Ascending aorta (tissue), 2 donors: ENCODE data around the gene WDFY2. TPM values are rescaled to one million over a fixed set of nuclear protein-coding genes. Genes with fewer than 3 reads are reported as not detected.

Experiments
- DNase-seq, 2 donors: peaks; one replicate each; pipeline ENCODE4 v3.0.0-alpha.2; 2019; ENCODE audit warnings: low spot score in 2 of 2
- H3K27ac ChIP-seq, 2 donors: fragments of 200-600 bp; sonication (generic); one replicate each; pipeline ENCODE4 v1.5.1; 2016 to 2017; ENCODE audit warnings: mild to moderate bottlenecking in 1 of 2
- H3K27me3 ChIP-seq: fragments of 200-600 bp; sonication (generic); one replicate; pipeline ENCODE4 v1.5.1; 2017
- H3K36me3 ChIP-seq, 2 donors: fragments of 200-600 bp; sonication (generic); one replicate each; pipeline ENCODE4 v1.5.1; 2016
- H3K4me1 ChIP-seq, 2 donors: fragments of 200-600 bp; sonication (generic); one replicate each; pipeline ENCODE4 v1.5.1; 2016 to 2017; ENCODE audit warnings: mild to moderate bottlenecking in 1 of 2
- H3K4me3 ChIP-seq, 2 donors: fragments of 200-600 bp; sonication (generic); one replicate each; pipeline ENCODE4 v1.5.1; 2016 to 2017; ENCODE audit warnings: mild to moderate bottlenecking in 1 of 2
- H3K9me3 ChIP-seq, 2 donors: fragments of 200-600 bp; sonication (generic); one replicate each; pipeline ENCODE4 v1.5.1; 2016
- intact Hi-C: fragments of 100-400 bp; cut with DNase I; formaldehyde crosslinking; loops from one replicate; pipeline ENCODE4 v1.15.1; 2023
- total RNA-seq: library from RNA; depleted of rRNA; stranded (reverse); fragments of >200 nt; gene quantifications from one replicate; pipeline ENCODE4 v1.1.0, GENCODE V29; 2016
- TF ChIP-seq, protein P1 (sequence below), 3 experiments: fragments of 200-600 bp in 2 of 3; fragments of 450-650 bp in 1 of 3; sonication (generic) in 2 of 3; IDR thresholded peaks; one replicate each; pipeline ENCODE4 v1.5.1; 2016 to 2019; ENCODE audit warnings: antibody characterized with exemption in 3 of 3, mild to moderate bottlenecking in 1 of 3, moderate library complexity in 1 of 3

WDFY2 gene
- total RNA-seq, 1 donor from 2014 or later = 6.1 TPM

DNA sequence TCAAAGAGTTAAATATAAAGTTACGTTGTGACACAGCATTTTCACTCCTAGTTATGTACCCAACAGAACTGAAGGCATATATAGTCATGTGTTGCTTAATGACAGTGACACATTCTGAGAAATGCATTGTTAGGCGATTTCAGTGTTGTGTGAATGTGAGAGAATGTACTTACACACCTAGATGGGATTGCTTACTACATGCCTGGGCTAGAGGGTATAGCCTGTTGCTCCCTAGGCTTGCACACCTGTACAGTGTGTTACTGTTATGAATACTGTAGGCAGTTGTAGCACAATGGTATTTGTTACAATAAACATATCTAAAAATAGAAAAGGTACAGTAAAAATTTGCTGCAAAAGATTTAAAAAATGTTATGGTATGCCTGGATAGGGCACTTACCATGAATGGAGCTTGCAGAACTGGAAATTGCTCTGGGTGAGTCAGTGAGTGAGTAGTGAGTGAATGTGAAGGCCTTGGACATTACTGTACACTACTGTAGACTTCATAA is 130.5 kb downstream of the WDFY2 start:
- DNase-seq = no peak
- H3K9me3 ChIP-seq = no peaks in the 10 kb centered on the region
- H3K27ac ChIP-seq = no peak overlapping the region
- TF ChIP-seq, protein P1, sequence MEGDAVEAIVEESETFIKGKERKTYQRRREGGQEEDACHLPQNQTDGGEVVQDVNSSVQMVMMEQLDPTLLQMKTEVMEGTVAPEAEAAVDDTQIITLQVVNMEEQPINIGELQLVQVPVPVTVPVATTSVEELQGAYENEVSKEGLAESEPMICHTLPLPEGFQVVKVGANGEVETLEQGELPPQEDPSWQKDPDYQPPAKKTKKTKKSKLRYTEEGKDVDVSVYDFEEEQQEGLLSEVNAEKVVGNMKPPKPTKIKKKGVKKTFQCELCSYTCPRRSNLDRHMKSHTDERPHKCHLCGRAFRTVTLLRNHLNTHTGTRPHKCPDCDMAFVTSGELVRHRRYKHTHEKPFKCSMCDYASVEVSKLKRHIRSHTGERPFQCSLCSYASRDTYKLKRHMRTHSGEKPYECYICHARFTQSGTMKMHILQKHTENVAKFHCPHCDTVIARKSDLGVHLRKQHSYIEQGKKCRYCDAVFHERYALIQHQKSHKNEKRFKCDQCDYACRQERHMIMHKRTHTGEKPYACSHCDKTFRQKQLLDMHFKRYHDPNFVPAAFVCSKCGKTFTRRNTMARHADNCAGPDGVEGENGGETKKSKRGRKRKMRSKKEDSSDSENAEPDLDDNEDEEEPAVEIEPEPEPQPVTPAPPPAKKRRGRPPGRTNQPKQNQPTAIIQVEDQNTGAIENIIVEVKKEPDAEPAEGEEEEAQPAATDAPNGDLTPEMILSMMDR (IDR thresholded peaks at IDR 0.05) = no peak
- H3K36me3 ChIP-seq = no peaks in the 10 kb centered on the region
- H3K4me1 ChIP-seq = no peaks in the 10 kb centered on the region
- intact Hi-C loops = no loop called here
- no peaks in the 10 kb centered on the region for H3K27me3 ChIP-seq
- no peak overlapping the region for H3K4me3 ChIP-seq

DNA sequence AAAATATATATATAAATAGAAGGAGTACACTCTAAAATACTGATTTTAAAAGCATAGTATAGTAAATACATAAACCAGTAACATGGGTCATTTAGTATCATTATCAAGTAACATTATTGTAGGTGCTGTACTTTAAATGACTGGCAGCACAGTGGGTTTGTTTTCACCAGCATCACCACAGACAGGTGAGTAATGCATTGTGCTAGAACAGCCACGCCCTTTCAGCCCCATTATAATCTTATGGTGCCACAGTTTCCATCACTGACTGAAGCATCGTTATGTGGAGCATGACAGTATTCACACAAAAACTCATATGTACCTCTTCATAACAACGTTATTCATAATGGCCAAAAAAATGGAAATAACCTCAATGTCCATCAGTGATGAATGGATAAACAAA is 131.4 kb downstream of the WDFY2 start:
- no peak for DNase-seq
- intact Hi-C loops = no loop called here
- no peaks in the 10 kb centered on the region for H3K27me3 ChIP-seq

DNA sequence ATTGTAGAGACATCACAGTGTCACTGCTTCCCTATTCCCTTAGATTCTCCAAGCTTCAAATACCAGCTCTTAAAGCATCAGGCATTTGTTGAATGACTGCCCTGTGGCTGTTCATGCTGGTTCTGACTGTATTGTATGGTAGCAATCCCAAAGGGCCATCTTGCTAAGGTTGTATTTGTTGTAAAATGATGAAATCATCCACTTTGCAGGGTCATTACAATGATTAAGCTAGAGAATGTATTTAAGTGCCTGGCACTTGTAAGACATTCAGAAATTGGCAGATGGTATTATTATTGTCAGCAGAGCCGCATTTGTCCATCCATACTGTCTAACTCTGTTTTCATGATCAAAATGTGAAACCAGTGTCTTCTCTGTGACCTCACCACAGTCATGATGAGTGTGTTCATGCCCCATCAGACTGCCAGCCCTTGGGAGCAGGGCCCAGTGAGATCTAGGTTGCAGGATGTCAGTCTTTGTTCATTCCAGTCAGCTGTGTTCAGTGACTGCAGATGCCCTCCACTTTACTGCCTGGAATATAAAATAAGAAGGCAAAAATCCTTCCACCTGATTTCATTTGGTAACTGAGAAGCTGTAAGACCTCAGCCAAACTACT is 133.6 kb downstream of the WDFY2 start:
- TF ChIP-seq, protein P1 (IDR thresholded peaks at IDR 0.05) = no peak
- H3K27ac ChIP-seq = no peak overlapping the region
- H3K4me1 ChIP-seq = peaks cover 2 to 15% of the 10 kb centered on the region in 2 donors
- no peak overlapping the region for H3K4me3 ChIP-seq
- DNase-seq = no peak
- H3K27me3 ChIP-seq = no peaks in the 10 kb centered on the region
- intact Hi-C loops = no loop called here
- no peaks in the 10 kb centered on the region for H3K36me3 ChIP-seq
- H3K9me3 ChIP-seq = no peaks in the 10 kb centered on the region

More for the DNA sequence above, 131.4 kb downstream of the WDFY2 start:
- TF ChIP-seq, protein P1 (IDR thresholded peaks at IDR 0.05) = no peak
- Histone ChIP-seq H3K27ac (no peak overlapping the region), H3K4me1 (no peaks in the 10 kb centered on the region), H3K36me3 (no peaks in the 10 kb centered on the region), H3K9me3 (no peaks in the 10 kb centered on the region), H3K4me3 (no peak overlapping the region)

DNA sequence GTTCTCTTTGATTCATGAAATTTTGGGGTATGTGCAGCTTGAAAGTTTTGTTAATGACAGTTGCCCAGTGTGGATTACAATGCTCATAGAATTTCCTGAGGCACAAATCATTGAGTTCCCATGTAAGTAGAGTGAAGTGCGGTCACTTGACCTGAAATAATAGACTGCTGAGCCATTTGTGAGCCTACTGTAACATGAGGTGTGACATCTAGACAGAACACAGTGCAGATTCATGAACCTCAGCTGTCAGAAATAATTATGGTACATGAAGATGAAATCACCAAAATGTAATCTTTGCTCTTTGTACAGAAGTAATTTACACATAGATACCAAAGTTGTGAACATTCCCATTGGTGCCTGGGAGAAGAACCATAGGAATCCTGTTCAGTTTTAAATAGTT is 135.1 kb downstream of the WDFY2 start:
- Histone ChIP-seq H3K27ac (peak overlapping the region in 1 of 2 donors; percentile 25), H3K27me3 (no peaks in the 10 kb centered on the region), H3K4me1 (peaks cover 2 to 22% of the 10 kb centered on the region in 2 donors), H3K36me3 (no peaks in the 10 kb centered on the region), H3K9me3 (no peaks in the 10 kb centered on the region), H3K4me3 (no peak overlapping the region)
- DNase-seq = no peak
- TF ChIP-seq, protein P1 (IDR thresholded peaks at IDR 0.05) = no peak
- intact Hi-C loops = no loop called here

DNA sequence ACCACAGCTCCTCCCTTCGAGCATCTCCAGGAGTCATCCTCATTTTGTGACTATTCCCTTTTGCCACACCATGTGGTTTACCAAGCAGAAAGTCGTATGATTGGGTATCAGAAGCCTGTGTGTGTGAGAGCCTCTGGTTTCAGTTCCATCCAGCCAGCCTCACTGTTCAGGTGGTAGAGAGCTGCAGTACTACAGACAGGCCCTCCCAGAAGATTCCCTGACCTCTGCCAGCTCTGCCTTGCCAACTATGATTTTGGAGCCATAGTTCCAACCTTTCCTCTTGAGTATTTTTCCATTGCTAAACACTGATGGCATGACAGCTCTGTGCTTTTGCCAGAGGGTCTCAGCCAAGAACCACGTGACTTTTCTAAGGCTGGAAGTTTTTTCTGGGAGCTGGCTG is 137.2 kb downstream of the WDFY2 start:
- H3K9me3 ChIP-seq = no peaks in the 10 kb centered on the region
- DNase-seq = no peak
- no peak overlapping the region for H3K4me3 ChIP-seq
- no peaks in the 10 kb centered on the region for H3K27me3 ChIP-seq
- peak overlapping the region; percentile 72 to 77 for H3K27ac ChIP-seq
- peaks cover 2 to 30% of the 10 kb centered on the region in 2 donors for H3K4me1 ChIP-seq
- TF ChIP-seq, protein P1 (IDR thresholded peaks at IDR 0.05) = no peak
- no peaks in the 10 kb centered on the region for H3K36me3 ChIP-seq
- intact Hi-C loops = no loop called here
